H4 (cell line): ENCODE data around the gene LCOR. TPM values are rescaled to one million over a fixed set of nuclear protein-coding genes. Genes with fewer than 3 reads are reported as not detected.

Experiments used
- DNase-seq: peaks from one replicate; pipeline ENCODE4 v3.0.0-alpha.2; 2015; ENCODE audit warnings: low spot score
- total RNA-seq: library from RNA; depleted of rRNA; stranded (reverse); fragments of >200 nt; shearing (Covaris generic); gene quantifications from 2 replicates; pipeline ENCODE4 v1.2.3, GENCODE V29; 2014

Gene LCOR
- total RNA-seq, 1 experiment from 2014 or later: 6.4 TPM

GRCh38 chr10:96890172-96890513 lies 58.0 kb downstream of the LCOR start:
- DNase-seq: no peak

GRCh38 chr10:96890580-96890979 lies 58.5 kb downstream of the LCOR start:
- DNase-seq: no peak

GRCh38 chr10:96891840-96892239 lies 59.7 kb downstream of the LCOR start:
- DNase-seq: no peak

DNA sequence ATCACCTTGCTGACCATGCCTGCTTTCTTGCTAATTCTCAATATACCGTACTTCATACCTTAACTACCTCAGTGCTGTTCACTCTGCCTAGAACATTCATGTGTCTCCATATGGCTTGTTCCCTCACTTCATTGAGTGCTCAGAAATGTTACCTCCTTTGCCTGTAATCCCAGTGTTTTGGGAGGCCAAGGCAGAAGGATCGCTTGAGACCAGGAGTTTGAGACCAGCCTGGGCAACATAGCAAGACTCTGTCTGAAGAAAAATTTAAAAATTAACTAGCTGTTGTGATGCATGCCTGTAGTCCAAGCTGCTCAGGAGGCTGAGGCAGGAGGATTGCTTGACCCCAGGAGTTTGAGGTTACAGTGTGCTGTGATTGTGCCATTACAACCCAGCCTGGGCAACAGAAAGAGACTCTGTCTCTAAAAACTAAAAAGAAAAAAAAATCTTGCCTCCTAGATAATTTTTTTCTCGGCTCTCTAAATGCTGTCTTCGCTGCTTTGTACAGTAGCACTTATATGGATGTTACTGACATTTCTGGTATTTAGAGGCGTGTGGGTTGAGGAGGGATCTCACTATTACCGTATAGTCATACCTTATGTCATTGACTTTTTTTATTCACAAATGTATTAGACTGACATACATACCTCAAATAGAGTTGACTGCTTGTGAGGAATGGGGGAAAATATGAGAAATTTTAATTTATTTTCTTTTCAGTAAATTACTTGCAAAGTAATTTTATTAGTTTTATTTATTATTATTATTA lies 63.7 kb downstream of the LCOR start:
- DNase-seq: no peak

GRCh38 chr10:96896884-96897589 lies 64.9 kb downstream of the LCOR start:
- DNase-seq: no peak

DNA sequence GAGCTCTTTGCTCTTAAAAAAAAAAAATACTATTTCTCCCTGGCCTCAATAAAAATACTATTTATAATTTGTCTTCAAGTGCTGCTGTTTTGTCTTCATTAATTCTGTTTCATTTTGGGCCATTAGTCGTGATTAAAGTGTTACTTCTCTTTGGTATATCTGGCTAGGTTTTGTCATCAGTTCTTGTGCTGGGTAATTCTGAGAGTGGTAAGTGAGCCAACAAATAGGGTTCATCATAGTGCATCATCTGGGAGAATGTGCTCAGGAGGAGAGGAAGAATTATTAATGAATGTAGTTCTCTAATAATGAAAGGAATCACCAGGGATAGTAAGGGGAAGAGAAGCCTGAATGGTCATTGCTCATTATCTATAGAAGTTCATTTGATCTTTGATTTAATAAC lies 70.0 kb downstream of the LCOR start:
- no peak for DNase-seq

- DNase-seq: no peak
These were observed 70.7 kb downstream of the LCOR start for GRCh38 chr10:96902731-96903358.

DNA sequence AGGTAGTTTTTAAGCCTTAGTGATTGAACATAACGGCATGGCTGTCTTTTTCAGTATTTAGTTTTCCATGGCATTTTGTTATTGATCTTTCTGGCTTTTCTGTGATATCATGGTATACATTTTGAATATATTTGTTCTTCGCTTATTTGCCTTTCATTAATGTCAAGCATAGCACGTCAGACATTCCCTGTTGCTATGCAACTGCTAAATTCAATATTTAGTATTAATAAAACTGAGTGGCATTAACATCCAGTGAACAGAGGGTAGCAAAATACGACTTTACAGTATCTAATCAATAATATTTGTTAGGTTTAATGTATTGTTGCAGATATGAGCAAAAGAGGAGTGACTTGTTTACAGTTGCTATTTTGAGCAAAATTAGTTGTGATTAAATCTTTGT lies 72.5 kb downstream of the LCOR start:
- DNase-seq: no peak

DNA sequence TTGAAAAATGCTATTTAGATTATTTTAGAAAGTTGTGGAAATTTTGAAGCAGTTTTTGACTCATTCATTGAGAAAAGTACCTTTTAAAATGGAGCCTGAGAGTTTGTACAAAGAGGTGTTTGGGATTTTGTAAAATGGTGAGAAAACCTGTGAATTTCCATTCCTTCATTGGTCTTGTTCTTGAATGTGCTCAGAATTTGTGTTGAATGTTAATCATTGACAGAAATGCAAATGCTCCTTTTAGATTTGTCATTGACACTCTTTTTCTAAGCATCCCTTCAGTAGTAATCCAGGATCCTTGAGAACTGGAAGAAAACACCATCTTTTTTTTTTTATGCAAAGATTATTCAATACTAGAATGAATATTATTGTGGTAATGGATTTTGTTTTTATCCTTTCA lies 74.8 kb downstream of the LCOR start:
- no peak for DNase-seq

GRCh38 chr10:96910488-96911395 lies 78.6 kb downstream of the LCOR start:
- DNase-seq: peak; percentile 19

GRCh38 chr10:96912405-96912804 lies 80.3 kb downstream of the LCOR start:
- no peak for DNase-seq

DNA sequence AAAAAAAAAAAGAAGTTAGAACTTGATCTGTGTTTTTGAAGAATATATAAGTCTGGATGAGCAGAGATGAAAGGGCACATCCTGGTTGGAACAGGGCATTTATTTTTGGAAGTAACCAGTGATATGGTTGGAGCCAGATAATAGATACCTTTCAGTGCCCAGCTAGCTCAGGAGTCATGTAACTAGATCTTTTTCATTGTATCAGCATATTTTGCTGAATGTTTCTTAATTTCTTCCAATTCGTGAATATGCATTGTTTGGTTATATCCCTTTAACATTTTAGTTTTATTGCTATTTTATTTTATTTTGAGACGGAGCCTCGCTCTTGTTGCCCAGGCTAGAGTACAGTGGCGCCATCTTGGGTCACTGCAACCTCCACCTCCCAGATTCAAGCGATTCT lies 81.8 kb downstream of the LCOR start:
- no peak for DNase-seq

DNA sequence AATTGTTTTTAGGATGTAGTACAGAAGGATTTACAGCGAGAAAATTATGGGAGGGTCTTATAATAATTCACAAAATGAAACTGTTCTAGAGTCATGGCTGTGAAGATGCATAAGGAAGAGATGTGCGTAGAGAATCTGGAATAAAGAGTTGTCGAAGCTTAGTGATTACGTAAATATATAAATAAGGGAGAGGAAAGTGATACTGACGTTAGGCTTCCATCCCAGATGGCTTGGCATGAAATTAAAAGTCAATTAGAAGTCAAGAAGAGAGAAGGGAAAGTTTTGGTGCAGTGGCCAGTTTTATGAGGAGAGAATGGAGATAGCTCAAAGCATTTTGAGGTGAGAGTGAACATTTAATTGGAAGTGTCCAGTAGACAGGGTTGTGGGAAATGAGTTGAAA lies 85.5 kb downstream of the LCOR start:
- DNase-seq: no peak

GRCh38 chr10:96918214-96919002 lies 86.3 kb downstream of the LCOR start:
- DNase-seq: no peak

DNA sequence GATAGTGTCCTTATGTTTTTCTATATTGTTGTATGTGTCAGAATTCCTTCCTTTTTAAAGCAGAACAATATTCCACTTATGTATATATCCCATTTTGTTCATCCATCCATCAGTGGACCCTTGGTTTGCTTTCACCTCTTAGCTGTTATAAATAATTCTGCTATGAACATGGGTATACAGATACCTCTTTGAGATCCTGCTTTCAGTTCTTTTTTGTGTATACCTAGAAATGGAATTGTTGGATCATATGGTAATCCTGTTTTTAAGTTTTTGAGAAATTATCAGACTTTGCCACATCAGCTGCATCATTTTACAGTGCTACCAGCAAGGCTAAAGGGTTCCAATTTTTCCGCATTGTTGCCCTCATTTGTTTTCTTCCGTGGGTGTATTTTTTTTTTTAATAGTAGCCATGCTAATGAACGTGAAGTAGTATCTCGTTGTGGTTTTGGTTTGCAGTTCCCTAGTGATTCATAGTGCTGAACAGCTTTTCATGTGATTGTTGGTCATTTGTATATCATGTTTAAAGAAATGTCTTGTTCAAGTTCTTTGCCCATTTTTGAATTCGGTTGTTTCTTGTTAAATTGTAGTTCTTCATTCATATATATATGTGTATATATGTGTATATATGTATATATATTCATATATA lies 87.8 kb downstream of the LCOR start:
- DNase-seq: peak; percentile 11

- no peak for DNase-seq
These were observed 89.6 kb downstream of the LCOR start for GRCh38 chr10:96921655-96922054.

DNA sequence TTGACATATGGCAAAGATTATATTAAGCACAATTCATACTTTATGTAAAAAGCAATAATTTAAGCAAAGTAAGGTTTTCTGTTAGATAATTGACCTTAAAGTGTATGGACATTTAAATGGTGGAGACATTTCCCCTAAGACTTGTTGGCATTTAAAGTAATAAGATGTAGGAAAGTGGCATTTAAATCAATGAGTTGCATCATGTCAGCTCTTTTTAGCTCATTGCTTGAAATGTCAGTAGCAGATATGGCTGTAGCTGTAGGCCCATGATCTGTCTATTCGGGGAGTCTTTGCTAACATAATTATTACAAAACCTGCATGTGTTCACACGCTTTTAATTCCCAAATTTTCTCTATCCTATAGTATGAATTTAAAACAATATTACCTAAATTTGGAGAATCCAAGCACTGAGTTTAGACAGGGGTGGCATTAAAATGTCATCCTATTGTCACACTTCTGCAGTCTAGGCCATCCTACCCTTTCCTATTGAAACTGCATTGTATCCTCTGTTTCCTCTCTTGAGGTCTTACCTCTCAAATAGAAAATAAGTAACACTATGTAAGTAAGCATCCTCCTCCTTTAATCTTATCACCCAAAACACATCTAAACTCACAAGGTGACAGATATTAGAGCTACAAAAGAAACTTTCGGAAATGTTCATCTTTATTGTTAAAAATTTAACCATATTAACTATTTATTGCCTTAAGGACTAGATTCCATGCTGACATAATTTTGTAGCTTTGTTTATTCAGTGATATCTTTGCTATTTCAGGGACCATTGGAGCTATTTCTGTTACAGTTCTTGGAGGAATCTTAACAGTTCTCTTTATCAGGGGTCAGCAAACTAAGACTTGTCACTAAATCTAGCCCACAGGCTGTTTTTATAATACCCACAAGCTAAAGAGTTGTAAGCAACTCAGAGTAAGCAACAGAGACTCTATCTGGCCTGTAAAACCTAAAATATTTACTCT lies 91.2 kb downstream of the LCOR start:
- DNase-seq: no peak

DNA sequence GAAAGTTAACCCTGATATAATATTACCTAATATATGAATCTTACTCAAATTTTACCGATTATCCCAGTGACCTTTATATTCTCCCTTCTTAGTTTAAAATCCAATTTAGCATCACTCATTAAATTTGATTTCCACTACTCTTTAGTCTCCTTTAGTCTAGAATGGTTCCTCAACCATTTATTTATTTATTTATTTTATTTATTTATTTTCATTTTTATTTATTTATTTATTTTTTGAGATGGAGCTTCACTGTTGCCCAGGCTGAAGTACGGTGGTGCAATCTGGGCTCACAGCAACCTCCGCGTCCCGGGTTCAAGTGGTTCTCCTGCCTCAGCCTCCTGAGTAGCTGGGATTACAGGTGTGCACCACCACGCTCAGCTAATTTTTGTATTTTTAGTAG lies 92.8 kb downstream of the LCOR start:
- no peak for DNase-seq

- DNase-seq: no peak
These were observed 98.4 kb downstream of the LCOR start for GRCh38 chr10:96930469-96930868.

DNA sequence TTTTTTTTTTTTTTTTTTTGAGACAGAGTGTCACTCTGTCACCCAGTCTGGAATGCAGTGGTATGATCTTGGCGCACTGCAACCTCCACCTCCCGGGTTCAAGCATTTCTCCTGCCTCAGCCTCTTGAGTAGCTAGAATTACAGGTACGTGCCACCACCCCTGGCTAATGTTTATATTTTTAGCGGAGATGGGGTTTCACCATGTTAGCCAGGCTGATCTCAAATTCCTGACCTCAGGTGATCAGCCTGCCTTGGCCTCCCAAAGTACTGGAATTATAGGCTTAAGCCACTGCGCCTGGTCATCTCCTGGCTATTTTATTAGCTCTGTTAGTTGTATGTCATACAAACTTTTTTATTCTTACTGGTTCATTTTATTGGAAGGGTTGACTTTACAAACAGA lies 103.0 kb downstream of the LCOR start:
- no peak for DNase-seq
